Transverse colon (tissue), 4 donors: ENCODE measurements around the gene KLHL25. TPM values are rescaled to one million over a fixed set of nuclear protein-coding genes. Genes with fewer than 3 reads are reported as not detected.

Source experiments
- DNase-seq: peaks from one replicate; pipeline ENCODE4 v3.0.0-alpha.2; 2019
- H3K27ac ChIP-seq, 4 donors: fragments of 200-600 bp; sonication (generic); 2 replicates each; pipeline ENCODE4 v1.5.1; 2016 to 2018; ENCODE audit warnings: inconsistent platforms in 4 of 4
- H3K27me3 ChIP-seq: fragments of 200-600 bp; sonication (generic); 2 replicates; pipeline ENCODE4 v1.5.1; 2017; ENCODE audit warnings: inconsistent platforms
- H3K36me3 ChIP-seq, 4 donors: fragments of 200-600 bp; sonication (generic); 2 replicates each; pipeline ENCODE4 v1.5.1; 2017 to 2019; ENCODE audit warnings: inconsistent platforms in 4 of 4
- H3K4me1 ChIP-seq, 4 donors: fragments of 200-600 bp; sonication (generic); 2 replicates each; pipeline ENCODE4 v1.5.1; 2017 to 2020; ENCODE audit warnings: inconsistent platforms in 4 of 4
- H3K4me3 ChIP-seq, 4 donors: fragments of 200-600 bp; sonication (generic); 1 replicate in 1 of 4; 2 replicates in 3 of 4; pipeline versions ENCODE4 v1.5.1 to v1.6.1; 2017 to 2019; ENCODE audit warnings: inconsistent platforms in 4 of 4
- H3K9me3 ChIP-seq, 2 donors: fragments of 200-600 bp; sonication (generic); 2 replicates each; pipeline ENCODE4 v1.5.1; 2017 to 2019; ENCODE audit warnings: inconsistent platforms in 2 of 2
- EP300 ChIP-seq: sonication (generic); formaldehyde crosslinking; IDR thresholded peaks from one replicate; pipeline ENCODE4 v1.6.1; 2017; ENCODE audit warnings: antibody characterized with exemption, low read depth
- POLR2A ChIP-seq: fragments of 450-650 bp; IDR thresholded peaks from one replicate; pipeline ENCODE4 v1.6.1; 2016; ENCODE audit warnings: antibody characterized with exemption, mild to moderate bottlenecking, moderate library complexity
- POLR2AphosphoS5 ChIP-seq, 3 donors: sonication (generic); formaldehyde crosslinking; IDR thresholded peaks; one replicate each; pipeline ENCODE4 v1.6.1; 2016; ENCODE audit warnings: antibody characterized with exemption in 3 of 3
- WGBS, 2 donors: methylation state at CpG; one replicate each; pipeline ENCODE4 v1.1.5; 2018; ENCODE audit warnings: low coverage in 1 of 2; 5-methylcytosine and 5-hydroxymethylcytosine counted together
- in situ Hi-C, 4 donors: fragments of 200-750 bp; cut with MboI; loops; one replicate each; pipeline versions ENCODE4 v1.15.0 to v1.15.1; 2017; ENCODE audit warnings: low sequenced_read_pairs in 3 of 4, low pct_ligation_motif_present in 1 of 4, low pct_unique_long_range_greater_than_20kb in 1 of 4
- intact Hi-C: fragments of 100-400 bp; cut with DNase I; formaldehyde crosslinking; loops from one replicate; pipeline ENCODE4 v1.15.1; 2023; ENCODE audit warnings: low total_unique reads
- total RNA-seq, 4 donors: library from RNA; depleted of rRNA; stranded (reverse); fragments of >200 nt; gene quantifications; one replicate each; pipeline ENCODE4 v1.1.0, GENCODE V29; 2016
- TF ChIP-seq, protein P1 (sequence below), 5 experiments: fragments of 200-600 bp in 3 of 5; fragments of 450-650 bp in 2 of 5; sonication (generic) in 3 of 5; IDR thresholded peaks; 1 replicate in 2 of 5; 2 replicates in 3 of 5; pipeline ENCODE4 v1.5.1; 2016 to 2017; ENCODE audit warnings: antibody characterized with exemption in 5 of 5, inconsistent platforms in 3 of 5, mild to moderate bottlenecking in 2 of 5, moderate library complexity in 1 of 5

Gene KLHL25, protein sequence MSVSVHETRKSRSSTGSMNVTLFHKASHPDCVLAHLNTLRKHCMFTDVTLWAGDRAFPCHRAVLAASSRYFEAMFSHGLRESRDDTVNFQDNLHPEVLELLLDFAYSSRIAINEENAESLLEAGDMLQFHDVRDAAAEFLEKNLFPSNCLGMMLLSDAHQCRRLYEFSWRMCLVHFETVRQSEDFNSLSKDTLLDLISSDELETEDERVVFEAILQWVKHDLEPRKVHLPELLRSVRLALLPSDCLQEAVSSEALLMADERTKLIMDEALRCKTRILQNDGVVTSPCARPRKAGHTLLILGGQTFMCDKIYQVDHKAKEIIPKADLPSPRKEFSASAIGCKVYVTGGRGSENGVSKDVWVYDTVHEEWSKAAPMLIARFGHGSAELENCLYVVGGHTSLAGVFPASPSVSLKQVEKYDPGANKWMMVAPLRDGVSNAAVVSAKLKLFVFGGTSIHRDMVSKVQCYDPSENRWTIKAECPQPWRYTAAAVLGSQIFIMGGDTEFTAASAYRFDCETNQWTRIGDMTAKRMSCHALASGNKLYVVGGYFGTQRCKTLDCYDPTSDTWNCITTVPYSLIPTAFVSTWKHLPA
- total RNA-seq: 10 to 100 TPM; 10.1 to 36.0 (median 10.8) TPM

DNA sequence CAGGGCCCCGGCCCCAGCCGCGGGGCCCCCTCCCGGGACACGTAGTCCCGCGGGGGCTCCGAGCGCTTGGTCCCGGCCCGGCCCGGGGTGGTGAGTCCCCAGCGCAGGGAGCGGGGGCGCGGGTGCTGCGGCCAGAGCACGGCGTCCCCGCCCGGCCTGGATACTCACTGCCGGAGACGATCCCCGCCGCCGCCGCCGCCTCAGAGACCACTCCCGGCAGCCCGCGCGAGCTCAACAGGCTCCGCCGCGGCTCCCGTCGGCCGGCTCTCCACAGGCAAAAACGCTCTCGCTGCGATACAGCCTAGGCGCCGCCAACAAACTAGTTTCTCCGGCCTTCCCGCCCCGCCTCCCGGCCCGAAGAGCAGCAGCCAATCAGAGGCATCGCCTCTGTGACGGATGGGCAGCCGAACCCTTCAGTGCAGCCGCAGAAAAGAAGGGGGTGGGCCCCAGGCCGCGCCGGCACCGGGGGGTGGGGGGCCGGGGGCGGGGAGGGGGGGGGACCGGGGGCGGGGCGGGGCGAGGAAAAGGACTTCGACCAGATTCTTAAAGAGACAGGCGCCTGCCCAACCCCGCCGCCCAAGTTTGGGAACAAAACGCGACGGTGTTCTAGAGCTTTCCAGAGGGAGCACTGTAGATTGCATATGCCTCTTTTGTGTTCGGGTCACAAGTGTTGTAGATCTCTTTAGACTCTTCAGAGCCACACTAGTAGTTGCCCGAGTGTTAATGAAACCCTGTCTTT is at the start of gene KLHL25:
KLHL25 (minus strand) TSS at position 328 of the 739 bp plus-strand sequence. CDS start 25,115 bp downstream, outside the sequence.
- Histone ChIP-seq H3K36me3 (no peaks in the 10 kb centered on the region), H3K27me3 (no peaks in the 10 kb centered on the region), H3K4me1 (peaks cover 17 to 26% (median 21%) of the 10 kb centered on the region in 4 donors), H3K27ac (peak within 1 kb of the TSS; percentile 90 to 93 (median 92)), H3K9me3 (no peaks in the 10 kb centered on the region), H3K4me3 (peak within 1 kb of the TSS; percentile 60 to 94 (median 78))
- DNase-seq: peak; percentile 95
- TF ChIP-seq POLR2AphosphoS5 (IDR thresholded peaks at IDR 0.05) (peak; percentile 79 to 94 (median 89)), EP300 (no peak), POLR2A (peak; percentile 78)
- TF ChIP-seq, protein P1, sequence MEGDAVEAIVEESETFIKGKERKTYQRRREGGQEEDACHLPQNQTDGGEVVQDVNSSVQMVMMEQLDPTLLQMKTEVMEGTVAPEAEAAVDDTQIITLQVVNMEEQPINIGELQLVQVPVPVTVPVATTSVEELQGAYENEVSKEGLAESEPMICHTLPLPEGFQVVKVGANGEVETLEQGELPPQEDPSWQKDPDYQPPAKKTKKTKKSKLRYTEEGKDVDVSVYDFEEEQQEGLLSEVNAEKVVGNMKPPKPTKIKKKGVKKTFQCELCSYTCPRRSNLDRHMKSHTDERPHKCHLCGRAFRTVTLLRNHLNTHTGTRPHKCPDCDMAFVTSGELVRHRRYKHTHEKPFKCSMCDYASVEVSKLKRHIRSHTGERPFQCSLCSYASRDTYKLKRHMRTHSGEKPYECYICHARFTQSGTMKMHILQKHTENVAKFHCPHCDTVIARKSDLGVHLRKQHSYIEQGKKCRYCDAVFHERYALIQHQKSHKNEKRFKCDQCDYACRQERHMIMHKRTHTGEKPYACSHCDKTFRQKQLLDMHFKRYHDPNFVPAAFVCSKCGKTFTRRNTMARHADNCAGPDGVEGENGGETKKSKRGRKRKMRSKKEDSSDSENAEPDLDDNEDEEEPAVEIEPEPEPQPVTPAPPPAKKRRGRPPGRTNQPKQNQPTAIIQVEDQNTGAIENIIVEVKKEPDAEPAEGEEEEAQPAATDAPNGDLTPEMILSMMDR (IDR thresholded peaks at IDR 0.05): no peak
- in situ Hi-C loops (no loop called here), intact Hi-C loops (no loop called here)
- WGBS, 2 donors: 1% methylated on average over 40 of the region's 71 CpGs; no CpG with 5 or more reads in 1 of the 2 donors

DNA sequence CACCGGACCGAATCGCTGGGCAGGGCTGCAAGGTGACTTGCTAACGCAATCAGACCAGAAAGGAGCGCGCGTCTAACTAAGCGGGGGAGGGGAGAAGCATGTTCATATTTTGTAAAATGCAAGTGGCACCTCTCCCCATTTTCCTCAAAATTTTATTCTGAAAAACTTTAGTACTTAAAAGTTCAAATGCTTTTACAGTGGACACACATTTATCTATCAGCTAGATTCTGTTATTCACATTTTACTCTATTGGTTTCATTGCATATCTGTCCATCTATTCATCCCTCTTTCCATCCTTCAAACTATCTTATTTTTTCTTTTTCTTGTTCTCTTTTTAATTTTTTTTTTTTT is 46.1 kb upstream of the KLHL25 start:
- peaks cover 6% of the 10 kb centered on the region for H3K27me3 ChIP-seq
- H3K4me1 ChIP-seq: peaks cover 5 to 46% (median 27%) of the 10 kb centered on the region in 4 donors
- H3K9me3 ChIP-seq: no peaks in the 10 kb centered on the region
- in situ Hi-C loops: loop anchor here (25.0 kb wide), 3 partner anchors 353 to 553 kb away; no protein-coding TSS in a partner anchor
- 0% methylated on average over 8 of the region's 8 CpGs; no CpG with 5 or more reads in 1 of the 2 donors for WGBS, 2 donors
- DNase-seq: no peak
- intact Hi-C loops: no loop called here
- H3K4me3 ChIP-seq: peak overlapping the region in 2 of 4 donors; percentile 4 to 45
- H3K36me3 ChIP-seq: no peaks in the 10 kb centered on the region
- peak overlapping the region in 1 of 4 donors; percentile 81 for H3K27ac ChIP-seq
- TF ChIP-seq, protein P1 (IDR thresholded peaks at IDR 0.05): peak in 2 of 5 experiments; percentile 10 to 14
- TF ChIP-seq POLR2AphosphoS5 (IDR thresholded peaks at IDR 0.05) (no peak), POLR2A (no peak), EP300 (no peak)

DNA sequence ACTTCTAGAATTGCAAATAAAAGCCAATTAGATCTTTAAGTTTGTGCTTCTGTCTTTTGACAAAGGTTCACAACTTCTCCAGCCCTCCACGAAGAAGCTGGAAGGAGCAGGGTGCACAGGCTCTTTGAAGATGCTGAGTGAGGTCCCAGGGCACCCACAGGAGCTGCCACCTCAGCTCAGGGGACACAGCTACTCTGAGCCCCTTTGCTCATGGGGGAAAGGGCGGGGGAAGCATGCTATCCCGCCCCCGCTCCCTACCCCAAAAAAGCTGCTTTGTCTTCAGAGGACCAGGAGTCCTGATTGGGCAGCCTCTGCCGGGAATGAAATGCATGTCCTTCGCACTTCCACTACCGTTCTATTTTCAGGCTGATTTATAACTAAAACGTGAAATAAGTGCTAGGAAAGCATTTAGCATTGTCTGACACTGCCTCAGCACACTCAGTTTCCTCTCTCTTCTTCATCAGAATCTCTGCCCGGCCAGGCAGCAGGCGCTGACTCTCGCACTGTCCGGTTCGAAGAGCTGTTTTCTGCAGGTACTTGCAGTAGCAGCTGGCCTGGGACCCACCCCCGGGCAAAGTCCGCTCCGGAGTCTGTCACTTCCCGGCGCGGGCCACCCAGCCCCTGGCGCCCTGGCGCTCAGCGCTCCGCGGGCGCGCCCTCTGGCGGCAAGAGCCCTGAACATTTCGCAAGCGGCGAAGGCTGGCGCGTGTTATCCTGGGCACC is 45.5 kb upstream of the KLHL25 start:
- intact Hi-C loops: no loop called here
- peak overlapping the region in 2 of 4 donors; percentile 4 to 45 for H3K4me3 ChIP-seq
- in situ Hi-C loops: loop anchor here (25.0 kb wide), 3 partner anchors 353 to 553 kb away; no protein-coding TSS in a partner anchor

More for the DNA sequence above, 45.5 kb upstream of the KLHL25 start:
- peak overlapping the region; percentile 81 to 92 (median 88) for H3K27ac ChIP-seq
- 2 to 7% methylated on average over 8 to 32 of the region's 32 CpGs for WGBS, 2 donors
- H3K36me3 ChIP-seq: no peaks in the 10 kb centered on the region
- H3K9me3 ChIP-seq: no peaks in the 10 kb centered on the region
- H3K4me1 ChIP-seq: peaks cover 5 to 46% (median 27%) of the 10 kb centered on the region in 4 donors
- TF ChIP-seq EP300 (no peak), POLR2A (peak; percentile 78), POLR2AphosphoS5 (IDR thresholded peaks at IDR 0.05) (peak; percentile 51 to 85 (median 81))
- TF ChIP-seq, protein P1 (IDR thresholded peaks at IDR 0.05): peak; percentile 86 to 94 (median 88)
- DNase-seq: peak; percentile 96
- H3K27me3 ChIP-seq: peaks cover 6% of the 10 kb centered on the region
